Measurements from ENCODE around the gene ALLC.

GRCh38 chr2:3705782-3706181 lies 47.8 kb downstream of the ALLC start:
- no peak for TF ChIP-seq MEF2A (IDR thresholded peaks at IDR 0.05; ENCODE audit: borderline replicate concordance, low read depth)
- TF ChIP-seq RAD21 (IDR thresholded peaks at IDR 0.05; ENCODE audit: low read length), result no peak
- no peak for TF ChIP-seq POLR2AphosphoS5 (IDR thresholded peaks at IDR 0.05; ENCODE audit: low read depth, low read length)
- no peak for TF ChIP-seq CTCF (IDR thresholded peaks at IDR 0.05)
- TF ChIP-seq USF2 (IDR thresholded peaks at IDR 0.05; ENCODE audit: borderline replicate concordance, low read depth, low read length), result no peak
- TF ChIP-seq MAX (IDR thresholded peaks at IDR 0.05; ENCODE audit: low read depth), result no peak
- TF ChIP-seq NFIC (IDR thresholded peaks at IDR 0.05; ENCODE audit: borderline replicate concordance), result no peak
- TF ChIP-seq NRF1 (IDR thresholded peaks at IDR 0.05; ENCODE audit: low read depth, low read length), result no peak
- TF ChIP-seq FOXM1 (IDR thresholded peaks at IDR 0.05; ENCODE audit: low read depth), result no peak
- no peak for TF ChIP-seq EZH2phosphoT487 (IDR thresholded peaks at IDR 0.05; ENCODE audit: borderline replicate concordance, low read depth)
- TF ChIP-seq TAF1 (IDR thresholded peaks at IDR 0.05; ENCODE audit: borderline replicate concordance, low read depth, low read length), result no peak
- no peak for TF ChIP-seq SMC3 (IDR thresholded peaks at IDR 0.05; ENCODE audit: low read depth, low read length)
- TF ChIP-seq CHD2 (IDR thresholded peaks at IDR 0.05; ENCODE audit: low read length, partially characterized antibody), result no peak
